Prostate gland (tissue), 2 donors: ENCODE data around the gene CPLANE2.

Source experiments
- CTCF ChIP-seq, 4 experiments: fragments of 200-600 bp in 2 of 4; fragments of 450-650 bp in 2 of 4; sonication (generic) in 2 of 4; IDR thresholded peaks; 1 replicate in 3 of 4; 2 replicates in 1 of 4; pipeline ENCODE4 v1.5.1; 2016 to 2019; ENCODE audit warnings: antibody characterized with exemption in 4 of 4, mild to moderate bottlenecking in 2 of 4, moderate library complexity in 2 of 4
- POLR2A ChIP-seq: fragments of 450-650 bp; IDR thresholded peaks from one replicate; pipeline ENCODE4 v1.6.1; 2016; ENCODE audit warnings: antibody characterized with exemption, mild to moderate bottlenecking
- POLR2AphosphoS5 ChIP-seq: sonication (generic); formaldehyde crosslinking; IDR thresholded peaks from one replicate; pipeline ENCODE4 v1.6.1; 2017; ENCODE audit warnings: antibody characterized with exemption

DNA sequence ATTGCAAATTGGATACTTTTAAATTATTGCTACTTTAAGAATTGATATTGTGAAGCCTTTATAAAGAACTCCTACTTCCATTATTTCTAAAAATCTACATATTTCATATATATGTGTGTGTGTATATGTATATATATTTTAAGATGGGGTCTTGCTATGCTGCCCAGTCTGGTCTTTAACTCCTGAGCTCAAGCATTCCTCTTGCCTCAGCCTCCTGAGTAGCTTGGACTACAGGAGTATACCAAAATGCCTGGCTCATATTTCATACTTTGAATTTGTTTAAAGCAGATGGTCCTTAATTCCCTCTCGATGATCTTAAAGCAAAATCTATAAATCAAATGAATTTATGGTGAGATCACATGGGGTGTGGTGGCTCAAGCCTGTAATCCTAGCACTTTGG lies 25.1 kb upstream of the CPLANE2 start:
- TF ChIP-seq POLR2A (no peak), CTCF (IDR thresholded peaks at IDR 0.05) (no peak), POLR2AphosphoS5 (no peak)
